Left ventricle myocardium inferior (tissue), 1 donor: Measurements from ENCODE around the gene NEB. TPM values are rescaled to one million over a fixed set of nuclear protein-coding genes. Genes with fewer than 3 reads are reported as not detected.

Experiments used
- DNase-seq: peaks from one replicate; pipeline ENCODE4 v3.0.0-alpha.2; 2020
- H3K27ac ChIP-seq: fragments of 200-600 bp; replicated peaks from 2 replicates; pipeline ENCODE4 v1.8.0; 2021
- H3K27me3 ChIP-seq: fragments of 200-600 bp; 2 replicates; pipeline ENCODE4 v1.8.0; 2021; ENCODE audit warnings: low read depth
- H3K36me3 ChIP-seq: fragments of 200-600 bp; 2 replicates; pipeline ENCODE4 v1.8.0; 2021
- H3K4me1 ChIP-seq: fragments of 200-600 bp; 2 replicates; pipeline ENCODE4 v1.8.0; 2021
- H3K4me3 ChIP-seq: fragments of 200-600 bp; 2 replicates; pipeline ENCODE4 v1.8.0; 2021; ENCODE audit warnings: mild to moderate bottlenecking, moderate library complexity
- H3K9me3 ChIP-seq: fragments of 200-600 bp; replicated peaks from 2 replicates; pipeline ENCODE4 v1.8.0; 2021
- CTCF ChIP-seq: fragments of 200-600 bp; IDR thresholded peaks from 2 replicates; pipeline ENCODE4 v1.8.0; 2021; ENCODE audit warnings: antibody characterized with exemption, mild to moderate bottlenecking, borderline replicate concordance
- intact Hi-C: fragments of 100-400 bp; cut with micrococcal nuclease; formaldehyde crosslinking; loops from one replicate; pipeline ENCODE4 v1.11.0; 2022
- total RNA-seq: library from RNA; stranded (reverse); fragmentation: NEBNext Ultra II Directional; extraction: Animal tissue kit (Norgen Biotek cat#: 25700); gene quantifications from one replicate; pipeline ENCODE4 v1.2.1, GENCODE V29; 2021
- donor health status: DM: no; HTN: yes; CAD: no; lungs with severe emphysema.

The NEB gene
- total RNA-seq, 1 donor from 2014 or later: 30.5 TPM

GRCh38 chr2:151771599-151772358 lies 37.5 kb upstream of the NEB start:
- intact Hi-C loops: no loop called here
- Histone ChIP-seq H3K27me3 (no peaks in the 10 kb centered on the region), H3K4me3 (no peak overlapping the region), H3K27ac (no peak overlapping the region), H3K4me1 (peaks cover 23% of the 10 kb centered on the region), H3K36me3 (peaks cover 13% of the 10 kb centered on the region), H3K9me3 (peaks cover 4% of the 10 kb centered on the region)
- no peak for DNase-seq
- TF ChIP-seq CTCF: no peak

DNA sequence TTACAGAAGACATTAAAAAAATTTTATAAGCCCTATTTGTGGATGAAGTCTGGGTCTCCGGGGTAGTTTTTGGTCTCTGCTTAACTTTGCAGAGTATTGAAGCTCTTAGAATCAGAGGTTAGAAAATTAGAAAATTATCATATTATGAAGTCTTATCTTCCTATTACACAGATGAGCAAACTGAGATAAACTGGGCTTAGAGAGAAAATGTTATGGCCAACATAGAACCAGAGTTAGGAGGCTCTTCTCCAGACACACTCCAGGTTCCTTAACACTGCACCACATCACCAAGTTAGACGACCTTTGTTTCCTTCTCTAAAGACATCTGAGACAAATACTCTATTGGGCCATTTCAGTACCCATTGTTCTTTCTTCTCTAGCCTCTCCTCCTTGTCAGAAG lies 36.7 kb upstream of the NEB start:
- H3K36me3 ChIP-seq: peaks cover 6% of the 10 kb centered on the region
- peaks cover 4% of the 10 kb centered on the region for H3K9me3 ChIP-seq
- intact Hi-C loops: no loop called here
- peaks cover 31% of the 10 kb centered on the region for H3K4me1 ChIP-seq
- no peak for TF ChIP-seq CTCF
- H3K4me3 ChIP-seq: no peak overlapping the region
- no peak for DNase-seq
- H3K27me3 ChIP-seq: no peaks in the 10 kb centered on the region
- H3K27ac ChIP-seq: no peak overlapping the region

DNA sequence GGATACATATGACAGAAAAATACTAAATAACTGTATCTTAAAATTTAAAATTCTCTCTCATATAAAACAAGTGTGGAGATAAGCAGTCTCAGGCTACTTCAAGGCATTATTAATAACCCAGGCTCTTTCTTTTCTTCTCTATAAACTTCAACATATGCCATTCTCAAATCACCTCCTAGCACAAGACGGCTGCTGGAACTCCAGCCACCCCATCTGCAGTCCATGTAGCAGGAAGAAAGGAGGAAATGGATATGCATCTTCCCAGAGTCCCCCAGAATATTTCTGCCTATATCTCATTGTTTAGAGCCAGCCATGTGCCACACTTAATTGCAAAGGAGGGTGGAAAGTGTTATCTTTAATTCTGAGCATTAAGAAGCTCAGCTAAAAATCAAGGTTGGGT lies 35.3 kb upstream of the NEB start:
- Histone ChIP-seq H3K36me3 (no peaks in the 10 kb centered on the region), H3K27me3 (no peaks in the 10 kb centered on the region), H3K4me3 (no peak overlapping the region), H3K9me3 (peaks cover 4% of the 10 kb centered on the region), H3K4me1 (peaks cover 32% of the 10 kb centered on the region), H3K27ac (no peak overlapping the region)
- no peak for DNase-seq
- intact Hi-C loops: no loop called here
- no peak for TF ChIP-seq CTCF

DNA sequence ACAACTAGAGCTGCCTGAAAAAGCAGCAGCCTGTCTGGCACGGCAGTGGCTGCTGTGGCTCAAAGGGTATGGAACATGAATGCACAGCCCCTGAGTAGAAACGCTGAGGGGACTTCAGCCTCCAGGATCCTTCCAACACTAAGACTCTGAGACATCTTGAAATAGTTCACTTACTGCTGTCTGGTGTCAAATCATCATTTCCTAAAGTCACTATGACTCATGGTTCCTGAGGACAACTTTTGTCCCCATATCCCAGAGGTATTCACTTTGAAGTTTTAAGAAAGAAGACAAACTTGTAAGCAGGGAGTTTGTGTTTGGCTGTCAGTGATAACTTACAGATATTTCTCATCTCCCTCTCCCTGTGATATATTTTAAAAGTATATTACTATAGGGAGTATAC lies 33.3 kb upstream of the NEB start:
- H3K27me3 ChIP-seq: no peaks in the 10 kb centered on the region
- H3K27ac ChIP-seq: no peak overlapping the region
- no peak overlapping the region for H3K4me3 ChIP-seq
- H3K9me3 ChIP-seq: peaks cover 4% of the 10 kb centered on the region
- H3K36me3 ChIP-seq: no peaks in the 10 kb centered on the region
- no peak for DNase-seq
- TF ChIP-seq CTCF: no peak
- peaks cover 25% of the 10 kb centered on the region for H3K4me1 ChIP-seq
- intact Hi-C loops: no loop called here

GRCh38 chr2:151766437-151767153 lies 32.3 kb upstream of the NEB start:
- no peaks in the 10 kb centered on the region for H3K36me3 ChIP-seq
- intact Hi-C loops: no loop called here

More at GRCh38 chr2:151766437-151767153, 32.3 kb upstream of the NEB start:
- Histone ChIP-seq H3K4me1 (peaks cover 25% of the 10 kb centered on the region), H3K27me3 (no peaks in the 10 kb centered on the region), H3K4me3 (no peak overlapping the region), H3K27ac (peak overlapping the region; percentile 31), H3K9me3 (peaks cover 4% of the 10 kb centered on the region)
- DNase-seq: no peak
- TF ChIP-seq CTCF: no peak
